HG03159 (cell line): ENCODE measurements around the gene ANKS1B.

ENCODE experiments used
- ATAC-seq: cut with Tn5 transposase; IDR thresholded peaks from one replicate; pipeline ENCODE4 v1.9.1; 2021; ENCODE audit warnings: mild to moderate bottlenecking, moderate library complexity; ENCODE audit not compliant: unreplicated experiment

Gene ANKS1B

DNA sequence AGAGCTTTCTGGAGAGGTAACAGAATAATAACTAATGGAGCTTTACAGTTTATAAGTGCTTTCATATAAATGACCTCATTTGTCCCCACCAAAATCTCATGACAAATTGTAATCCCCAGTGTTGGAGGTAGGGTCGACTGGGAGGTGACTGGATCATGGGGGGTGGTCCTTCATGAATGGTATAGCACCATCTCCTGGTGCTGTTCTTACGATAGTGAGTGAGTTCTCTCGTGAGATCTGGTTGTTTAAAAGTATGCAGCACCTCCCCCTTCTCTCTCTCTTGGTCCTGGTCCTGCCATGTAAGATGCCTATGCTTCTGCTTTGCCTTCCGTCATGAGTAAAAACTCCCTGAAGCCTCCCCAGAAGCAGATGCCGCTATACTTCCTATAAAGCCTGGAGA, 760.5 kb downstream of the ANKS1B start:
- ATAC-seq: no peak

DNA sequence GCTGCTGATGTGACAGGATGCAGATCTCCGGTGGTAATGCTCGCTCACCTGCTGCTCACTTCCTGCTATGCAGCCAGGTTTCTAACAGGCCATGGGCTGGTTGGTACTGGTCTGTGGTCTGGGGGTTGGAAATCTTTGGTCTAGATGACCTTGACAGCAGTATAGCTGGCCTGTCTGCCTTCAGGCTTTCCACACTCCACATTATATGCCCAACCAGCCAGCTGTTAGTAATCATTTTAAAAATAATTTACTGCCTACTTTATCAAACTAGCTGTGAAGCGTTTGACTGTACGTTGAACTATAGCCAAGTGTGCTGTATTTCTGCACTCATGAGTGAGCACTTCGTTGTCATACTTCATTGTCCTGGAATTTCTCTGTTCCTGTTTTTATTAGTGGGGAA, 761.2 kb downstream of the ANKS1B start:
- ATAC-seq: no peak

DNA sequence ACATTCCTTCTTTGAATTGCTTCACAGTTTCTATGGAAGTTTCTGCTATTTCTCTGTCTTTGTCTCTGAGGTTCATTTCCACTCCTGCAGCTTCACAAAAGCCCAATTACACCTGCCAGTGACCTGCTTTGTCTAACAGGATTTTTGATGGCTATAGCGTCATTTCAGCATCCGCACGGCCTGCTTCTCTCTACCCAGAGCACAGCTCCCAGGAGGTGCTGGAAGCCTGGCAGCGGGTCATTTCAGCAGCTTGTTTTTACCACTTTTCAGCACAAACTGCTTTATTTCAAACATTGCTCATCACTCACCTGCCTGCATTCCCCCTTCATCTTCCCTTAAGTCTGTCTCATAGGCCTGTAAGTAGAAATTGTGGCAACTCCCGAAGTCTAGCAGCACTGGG, 771.7 kb downstream of the ANKS1B start:
- ATAC-seq: no peak

DNA sequence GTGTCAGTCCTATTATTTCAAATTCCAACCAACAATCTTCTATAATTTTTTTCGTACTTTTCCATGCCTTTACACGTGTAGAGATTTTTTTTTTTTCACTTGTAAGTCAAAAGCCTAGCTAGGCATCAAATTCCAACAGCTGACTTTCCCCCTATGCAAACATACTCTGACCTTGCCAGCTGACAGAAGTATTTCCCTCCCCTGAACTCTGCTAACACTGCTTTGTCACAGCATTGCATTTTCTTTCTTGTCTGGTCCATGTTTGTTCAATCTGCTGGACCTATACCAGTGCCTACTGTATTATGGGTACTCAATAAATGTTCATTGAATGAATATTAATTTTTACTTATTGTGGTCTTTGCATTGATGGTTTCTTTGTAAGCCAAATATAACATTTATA, 772.5 kb downstream of the ANKS1B start:
- no peak for ATAC-seq

DNA sequence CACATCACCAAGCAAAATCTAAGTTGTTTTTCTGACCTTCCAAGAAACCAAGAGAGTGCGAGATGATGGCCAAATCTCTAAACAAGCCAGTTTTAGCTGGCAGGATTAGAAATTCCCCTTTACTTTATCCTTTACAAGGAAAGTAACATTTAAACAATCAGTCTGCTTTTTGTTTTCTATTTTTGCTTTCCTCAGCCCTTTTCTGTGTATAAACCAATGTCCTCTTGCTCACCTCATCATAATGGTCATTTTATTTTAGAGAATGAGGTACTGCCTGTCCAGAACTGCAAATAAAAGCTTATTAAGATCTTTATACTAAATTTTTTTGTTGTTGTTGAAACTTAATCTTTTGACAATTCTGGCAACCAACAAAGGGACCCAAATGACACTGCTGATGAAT, 779.6 kb downstream of the ANKS1B start:
- no peak for ATAC-seq

DNA sequence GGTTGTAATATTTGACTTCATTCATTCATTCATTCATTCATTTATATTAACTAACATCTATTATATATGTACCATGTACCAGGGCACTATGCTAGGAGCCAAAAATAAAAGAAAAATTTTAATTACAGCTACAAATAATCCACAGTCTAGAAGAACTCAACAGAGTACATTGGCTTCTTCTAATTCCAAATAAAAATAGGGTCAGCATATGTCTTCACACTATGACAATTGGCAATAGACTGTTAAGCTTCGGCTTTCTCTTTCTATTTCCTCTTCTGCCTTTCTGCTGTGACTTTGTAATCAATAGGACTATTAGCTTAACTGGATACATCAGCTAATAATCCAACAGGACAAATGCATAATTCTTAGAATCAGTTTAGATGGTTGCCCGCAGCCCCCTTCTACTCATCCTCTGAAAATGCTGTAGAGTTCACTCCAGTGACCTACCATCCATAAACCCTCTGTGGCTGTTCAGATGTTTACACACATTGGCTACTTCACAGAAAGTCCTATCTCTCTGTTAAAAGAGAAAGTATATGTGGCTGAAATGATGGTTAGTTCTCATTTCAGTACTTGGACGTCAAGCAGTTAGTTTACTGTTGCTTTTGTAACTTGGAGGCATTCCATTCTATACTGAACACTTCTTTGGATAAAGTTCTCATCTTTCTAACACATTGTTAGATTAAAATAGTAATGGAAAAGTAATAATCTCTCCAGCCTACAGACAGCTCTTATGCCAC, 782.7 kb downstream of the ANKS1B start:
- ATAC-seq: no peak

DNA sequence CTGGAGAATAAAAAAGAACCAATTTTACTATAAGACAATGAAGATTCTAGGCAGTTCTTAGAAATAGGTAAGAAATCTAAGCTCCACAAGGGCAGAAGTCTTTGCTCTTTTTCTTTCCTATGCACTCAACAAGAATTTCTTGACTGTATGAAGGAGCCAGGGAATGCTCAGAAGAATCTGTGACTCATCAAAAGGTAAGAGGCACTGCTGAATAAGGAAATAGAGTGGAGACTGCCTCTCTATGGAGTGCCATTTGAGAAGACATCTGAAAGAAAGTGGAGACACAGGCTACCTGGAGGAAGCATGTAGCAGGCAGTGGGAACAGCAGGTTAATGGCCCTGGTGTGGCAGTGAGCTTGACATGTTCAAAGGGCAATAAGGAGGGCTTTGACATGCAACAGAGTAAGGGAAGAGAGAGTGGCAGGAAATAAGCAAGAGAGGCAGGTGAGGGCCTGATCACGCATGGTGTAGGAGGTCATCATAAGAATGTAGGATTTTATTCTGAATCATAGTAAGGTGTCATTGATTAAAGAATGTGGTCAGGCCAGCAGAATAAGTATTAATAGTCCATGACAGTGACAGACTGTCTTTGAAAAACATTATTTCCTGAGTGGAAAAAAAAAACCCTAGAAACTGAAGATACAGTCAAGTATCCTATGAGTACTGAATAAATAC, 783.9 kb downstream of the ANKS1B start:
- ATAC-seq: no peak

DNA sequence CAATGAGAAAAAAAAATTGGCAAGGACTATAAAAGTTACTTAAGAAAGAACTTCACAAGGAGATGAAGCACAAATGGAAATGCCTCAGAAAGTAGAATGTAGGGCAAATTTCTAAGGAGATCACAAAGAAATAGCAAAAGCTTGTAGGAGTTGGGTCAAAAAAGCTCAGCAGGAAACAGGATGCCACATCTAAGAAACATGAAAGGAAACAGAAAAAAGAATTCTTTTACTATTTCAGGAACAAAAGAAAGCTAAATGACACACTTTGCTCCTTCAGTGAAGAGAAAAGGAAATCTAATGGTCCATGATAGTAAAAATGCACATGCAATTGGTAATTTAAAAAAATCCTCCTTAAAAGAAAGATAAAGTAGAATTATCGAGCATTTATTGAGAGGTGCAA, 789.3 kb downstream of the ANKS1B start:
- ATAC-seq: no peak

DNA sequence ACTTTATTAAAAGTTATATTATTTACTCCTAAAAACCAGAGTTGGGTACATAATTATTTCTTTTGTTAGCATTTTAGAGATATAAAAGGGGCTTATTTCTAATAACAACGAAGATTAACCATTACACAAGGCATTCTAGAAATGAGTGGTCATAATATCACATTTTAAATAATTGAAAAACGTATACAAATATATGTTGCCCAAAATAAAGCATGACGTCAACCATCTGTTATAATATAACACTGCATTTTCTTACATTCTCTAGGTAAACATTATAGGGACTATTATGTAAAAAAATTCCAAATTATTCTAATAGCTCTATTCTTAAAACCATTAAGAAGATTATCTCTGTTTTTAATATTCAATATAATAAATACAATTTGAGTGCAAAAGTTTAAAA, 792.2 kb downstream of the ANKS1B start:
- no peak for ATAC-seq

DNA sequence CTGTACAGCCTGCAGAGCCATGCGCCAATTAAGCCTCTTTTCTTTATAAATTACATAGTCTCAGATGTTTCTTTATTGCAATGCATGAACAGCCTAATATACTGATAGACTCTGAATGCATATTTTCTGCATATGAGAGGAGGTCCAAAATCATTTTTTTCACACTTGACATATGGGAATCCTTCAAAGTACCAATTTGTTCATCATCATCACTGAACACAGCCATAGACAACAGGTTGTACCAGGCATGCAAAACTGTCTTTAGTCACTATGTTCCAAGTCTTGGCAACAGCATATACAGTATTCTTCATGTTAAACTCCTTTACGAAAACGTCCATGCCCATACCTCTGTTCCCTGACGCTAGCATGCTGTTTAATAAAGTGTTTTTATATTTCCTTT, 807.9 kb downstream of the ANKS1B start:
- ATAC-seq: no peak

DNA sequence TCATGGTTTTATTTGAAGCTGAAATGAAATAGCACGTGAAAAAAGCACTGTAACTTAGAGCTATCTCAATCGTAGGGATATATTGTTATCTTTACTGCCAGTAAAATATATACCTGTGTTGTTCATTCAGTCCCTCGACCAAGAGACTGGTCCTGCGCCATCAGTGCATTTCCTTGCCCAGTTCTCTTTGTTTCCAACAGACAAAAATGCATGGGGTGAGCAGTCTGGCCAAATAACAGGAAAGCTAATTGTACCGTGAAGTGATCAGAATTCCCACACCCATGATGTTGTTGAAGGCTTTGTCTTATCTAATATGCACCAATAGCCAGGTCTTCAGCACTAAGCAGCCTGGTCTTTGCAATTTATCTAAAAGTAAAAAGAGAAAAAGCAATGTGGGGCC, 814.3 kb downstream of the ANKS1B start:
- ATAC-seq: no peak

DNA sequence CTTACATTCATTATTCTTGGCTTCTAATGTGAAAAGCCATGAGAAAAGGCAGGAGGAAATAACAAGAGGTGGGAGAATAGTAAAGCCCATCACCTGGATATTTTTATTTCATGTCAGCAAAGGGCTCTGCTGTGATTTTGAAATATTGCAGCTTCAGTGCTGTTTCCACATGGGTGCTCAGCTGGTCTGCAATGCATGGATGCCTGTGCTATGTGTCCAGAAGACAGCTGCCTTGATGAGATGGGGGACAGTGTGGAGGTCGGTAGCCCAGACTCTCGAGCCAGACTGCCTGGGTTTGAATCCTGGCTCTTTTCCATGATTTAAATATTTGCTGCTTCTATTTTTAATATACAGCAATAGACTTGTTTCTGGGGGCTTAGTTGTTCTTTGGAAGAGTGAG, 814.7 kb downstream of the ANKS1B start:
- no peak for ATAC-seq

DNA sequence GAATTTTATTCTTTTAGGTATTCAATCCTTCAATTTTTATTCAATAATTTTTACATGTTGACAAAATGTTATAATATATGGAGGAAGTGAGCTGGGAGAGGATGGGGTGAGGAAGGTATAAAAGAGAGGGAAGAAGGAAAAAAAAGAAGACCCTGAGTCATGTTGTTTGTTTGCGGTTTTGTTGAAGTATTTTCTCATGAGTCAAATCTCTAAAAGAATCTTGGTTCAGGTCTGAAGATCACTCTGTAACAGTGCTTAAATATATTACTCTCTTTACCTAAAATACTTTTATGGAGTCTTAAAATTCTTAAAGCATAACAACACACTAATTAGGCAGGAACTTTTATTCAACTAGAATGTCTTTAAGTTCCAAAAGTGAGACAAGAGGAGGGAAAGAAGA, 826.8 kb downstream of the ANKS1B start:
- ATAC-seq: no peak

DNA sequence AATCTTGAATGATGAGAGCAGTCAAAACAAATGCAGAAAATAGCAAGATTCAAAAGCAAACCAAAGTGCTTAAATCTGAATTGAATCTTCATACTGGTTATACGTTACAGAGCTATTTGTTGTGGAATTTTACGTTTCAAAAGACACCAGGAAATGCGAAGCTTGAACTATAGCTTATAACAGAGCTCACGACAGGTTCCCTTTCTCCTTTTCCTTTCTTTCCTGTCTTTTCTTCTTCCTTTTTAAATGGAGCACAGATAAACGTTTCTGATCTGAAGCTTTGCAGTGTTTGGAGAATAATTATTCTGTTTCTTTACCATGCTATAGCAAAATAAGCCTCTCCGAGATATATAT, 829.8 kb downstream of the ANKS1B start:
- ATAC-seq: no peak

DNA sequence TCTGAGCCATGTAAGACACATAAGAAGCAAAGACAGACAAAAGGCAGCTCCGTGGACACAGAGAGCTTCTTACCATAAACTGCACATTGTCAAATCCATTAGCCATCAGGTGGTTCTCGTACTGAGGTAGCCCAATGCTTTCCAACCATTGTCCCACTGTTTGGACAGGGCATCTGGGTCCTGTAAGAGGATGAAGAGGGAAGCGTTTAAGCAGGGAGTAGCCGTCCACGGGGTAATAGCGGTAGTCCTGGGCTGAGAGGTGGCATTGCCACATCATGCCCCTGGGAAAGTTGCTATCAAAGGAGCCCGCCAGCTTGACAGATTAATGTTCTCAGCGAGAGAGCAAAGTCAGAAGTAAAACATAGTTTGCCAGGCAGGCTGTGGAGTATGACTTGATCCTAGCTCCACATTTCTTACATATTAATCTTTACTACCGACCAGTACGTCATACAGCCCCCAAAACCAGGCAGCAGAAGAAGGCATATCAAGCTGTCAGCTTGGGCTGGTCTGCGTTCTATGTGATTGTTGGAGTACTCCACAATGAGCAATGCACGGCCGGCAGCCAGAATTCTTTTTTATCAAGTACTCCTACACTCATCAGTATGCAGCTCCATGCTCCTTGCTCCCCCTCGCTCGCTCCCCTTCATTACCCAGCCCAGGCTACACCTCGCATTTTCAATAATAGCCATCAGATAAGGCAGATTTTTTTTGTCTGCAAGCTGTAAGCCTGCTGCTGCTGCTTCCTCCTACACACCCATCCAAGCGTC, 830.3 kb downstream of the ANKS1B start:
- no peak for ATAC-seq

DNA sequence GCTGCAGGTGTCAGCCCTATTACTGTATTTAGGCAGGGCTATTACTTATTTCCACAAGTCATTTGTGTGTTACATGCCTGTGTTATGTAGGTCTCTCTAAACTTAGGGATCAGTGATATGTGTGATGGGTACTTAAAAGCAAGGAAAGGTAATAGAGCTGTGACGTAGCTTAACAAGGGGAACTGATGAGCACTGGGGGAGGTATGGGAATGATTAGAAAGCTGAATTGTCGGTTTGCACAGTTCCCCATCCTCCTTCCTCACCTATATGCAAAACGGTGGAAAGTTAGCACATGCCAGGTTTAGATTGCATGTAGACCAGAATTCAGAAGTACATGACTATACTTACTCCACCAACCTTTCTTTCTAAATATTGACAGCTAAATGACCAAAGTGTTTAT, 831.4 kb downstream of the ANKS1B start:
- ATAC-seq: no peak

DNA sequence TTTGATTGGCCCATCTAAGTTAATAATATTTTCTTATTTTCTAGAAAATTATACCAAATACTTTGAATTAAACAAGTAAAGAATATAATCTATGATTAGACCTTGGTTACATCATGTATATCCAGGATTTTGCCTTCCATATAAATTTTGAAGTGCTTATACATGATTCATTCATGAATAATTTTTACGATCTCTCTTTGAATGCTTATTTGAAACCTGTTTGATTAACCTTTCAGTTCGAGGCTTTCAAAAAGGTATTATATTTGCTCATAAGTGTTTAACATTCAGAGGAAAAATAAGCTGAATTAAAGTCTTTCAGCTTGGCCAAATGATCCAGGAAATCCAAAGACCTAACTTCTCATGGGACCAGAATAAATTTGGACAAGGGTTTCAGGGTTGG, 832.4 kb downstream of the ANKS1B start:
- ATAC-seq: no peak

DNA sequence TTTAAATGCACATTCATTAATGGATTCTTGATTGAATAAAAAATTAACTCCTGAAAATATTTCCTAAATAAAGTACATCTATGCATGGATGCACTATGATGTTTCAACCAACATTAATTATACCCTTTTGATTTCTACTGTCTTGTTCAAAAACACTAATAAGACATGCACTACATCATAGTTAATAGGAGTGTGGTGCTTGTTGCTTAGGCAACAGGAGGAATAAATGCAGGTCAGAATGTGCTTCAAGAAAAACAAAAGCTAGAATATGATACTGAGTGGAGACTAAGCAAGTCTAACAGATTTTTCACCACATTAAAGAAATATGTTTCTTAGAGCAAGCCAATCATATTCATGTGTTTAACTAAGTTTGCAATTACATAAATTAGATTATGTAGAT, 833.0 kb downstream of the ANKS1B start:
- no peak for ATAC-seq

DNA sequence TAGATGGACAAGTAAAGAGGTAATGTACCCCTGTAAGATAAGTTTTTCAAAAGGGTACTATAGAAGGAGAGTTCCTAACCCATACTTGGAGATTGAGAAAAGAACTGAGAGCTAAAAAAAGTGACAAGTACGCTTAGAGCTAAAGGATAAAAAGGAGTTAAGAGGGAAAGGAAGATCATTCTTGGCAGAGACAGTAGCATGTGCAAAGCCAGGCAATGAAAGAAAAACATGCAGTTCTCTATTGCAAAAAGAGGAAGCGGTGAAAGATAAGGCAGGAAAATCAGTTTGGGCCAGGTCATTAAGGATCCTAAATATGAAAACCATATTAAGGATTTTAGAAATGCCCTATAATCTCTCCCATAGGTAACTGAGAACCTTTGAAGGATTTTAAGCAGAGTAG, 837.6 kb downstream of the ANKS1B start:
- no peak for ATAC-seq

DNA sequence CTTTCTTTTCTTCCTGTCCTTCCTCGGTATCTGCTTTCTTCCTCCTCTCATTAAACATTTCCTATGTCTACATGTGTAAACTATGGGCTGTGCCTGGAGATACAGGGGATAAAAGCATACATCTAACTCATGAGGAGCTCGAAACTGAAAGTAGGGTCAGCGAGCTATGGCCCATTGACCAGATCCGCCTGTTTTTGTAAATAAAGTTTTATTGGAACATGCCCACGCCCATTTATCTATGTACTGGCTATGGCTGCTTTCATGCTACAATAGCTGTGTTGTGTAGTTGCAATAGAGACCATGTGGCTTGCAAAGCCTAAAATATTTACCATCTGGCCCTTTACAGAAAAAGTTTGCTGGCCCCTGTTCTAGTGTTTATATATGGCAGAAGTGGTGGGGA, 838.0 kb downstream of the ANKS1B start:
- ATAC-seq: no peak

DNA sequence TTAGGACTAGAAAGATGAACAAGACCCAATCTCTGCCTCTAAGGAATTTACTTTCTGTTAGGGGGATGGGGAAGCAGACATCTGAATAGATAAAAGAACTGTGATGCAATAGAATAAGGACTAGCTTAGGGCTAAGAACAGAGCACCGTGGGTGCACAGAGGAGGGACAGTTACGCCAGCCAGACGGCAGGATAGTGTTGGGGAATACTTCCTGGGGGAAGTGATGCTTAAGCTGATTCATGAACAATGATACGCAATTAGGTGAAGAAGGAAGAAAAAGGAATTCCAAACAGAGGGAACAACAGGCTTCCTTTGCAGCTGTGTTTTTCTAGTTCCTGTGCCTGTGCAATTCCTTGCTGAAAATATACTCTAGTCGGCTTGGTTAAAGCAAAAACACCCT, 838.6 kb downstream of the ANKS1B start:
- ATAC-seq: no peak

DNA sequence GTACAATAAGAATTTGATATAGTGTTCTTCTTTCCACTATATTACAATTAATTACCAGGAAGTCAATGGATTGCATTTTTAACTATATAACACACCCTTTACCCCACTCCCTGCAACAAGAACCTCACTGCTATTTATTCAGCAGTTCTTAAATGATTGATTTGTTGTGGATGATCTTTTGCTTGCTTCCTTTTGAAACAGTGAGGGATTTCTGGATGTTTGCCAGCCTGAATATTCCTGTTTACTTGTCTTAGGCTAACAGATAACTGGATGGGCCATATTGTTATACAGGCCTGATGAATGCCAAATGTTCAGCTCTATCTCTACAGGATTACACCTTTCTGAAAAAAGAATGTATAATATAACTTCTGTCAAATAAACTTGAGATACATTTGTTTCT, 842.1 kb downstream of the ANKS1B start:
- ATAC-seq: no peak
